ENCODE data around the gene MAP2K2.

MAP2K2 gene

GRCh38 chr19:4082172-4082571 is 41.8 kb downstream of the MAP2K2 start:
- Histone ChIP-seq H3K4me2 (ENCODE audit: low read depth, low read length, poor library complexity, severe bottlenecking) (no peak overlapping the region), H3F3A (ENCODE audit: low read depth) (no peaks in the 10 kb centered on the region), H3K27me3 (ENCODE audit: insufficient read depth, low read length, poor library complexity, severe bottlenecking) (no peaks in the 10 kb centered on the region), H3K4me3 (ENCODE audit: low read length, poor library complexity, severe bottlenecking) (no peak overlapping the region), H3K9ac (ENCODE audit: low read depth, low read length, poor library complexity, severe bottlenecking) (no peak overlapping the region), H2AFZ (ENCODE audit: low read length) (no peak overlapping the region), H3K9me3 (ENCODE audit: insufficient read depth, low read depth, low read length) (no peaks in the 10 kb centered on the region), H3K79me2 (ENCODE audit: insufficient read depth, low read length) (no peaks in the 10 kb centered on the region), H4K20me1 (ENCODE audit: insufficient read depth, low read length, poor library complexity, severe bottlenecking) (no peaks in the 10 kb centered on the region), H3K9me2 (replicated peaks; ENCODE audit: low read depth, low read length) (no peaks in the 10 kb centered on the region), H3K36me3 (ENCODE audit: insufficient read depth, low read length) (no peaks in the 10 kb centered on the region), H3K4me1 (ENCODE audit: insufficient read depth, low read length, poor library complexity, severe bottlenecking) (no peaks in the 10 kb centered on the region)
- no peak for TF ChIP-seq CTCF (conservative IDR thresholded peaks at IDR 0.05; ENCODE audit: low read length)
- no peak for TF ChIP-seq EZH2phosphoT487 (IDR thresholded peaks at IDR 0.05; ENCODE audit: borderline replicate concordance)

- Histone ChIP-seq H3K4me1 (ENCODE audit: insufficient read depth, low read length, poor library complexity, severe bottlenecking) (no peaks in the 10 kb centered on the region), H3F3A (ENCODE audit: low read depth) (no peaks in the 10 kb centered on the region), H3K9me2 (replicated peaks; ENCODE audit: low read depth, low read length) (no peaks in the 10 kb centered on the region), H3K4me3 (ENCODE audit: low read length, poor library complexity, severe bottlenecking) (no peak overlapping the region), H3K4me2 (ENCODE audit: low read depth, low read length, poor library complexity, severe bottlenecking) (no peak overlapping the region), H2AFZ (ENCODE audit: low read length) (no peak overlapping the region), H3K79me2 (ENCODE audit: insufficient read depth, low read length) (no peaks in the 10 kb centered on the region), H3K36me3 (ENCODE audit: insufficient read depth, low read length) (no peaks in the 10 kb centered on the region), H3K27me3 (ENCODE audit: insufficient read depth, low read length, poor library complexity, severe bottlenecking) (no peaks in the 10 kb centered on the region), H4K20me1 (ENCODE audit: insufficient read depth, low read length, poor library complexity, severe bottlenecking) (no peaks in the 10 kb centered on the region), H3K9me3 (ENCODE audit: insufficient read depth, low read depth, low read length) (no peaks in the 10 kb centered on the region), H3K9ac (ENCODE audit: low read depth, low read length, poor library complexity, severe bottlenecking) (no peak overlapping the region)
- TF ChIP-seq EZH2phosphoT487 (IDR thresholded peaks at IDR 0.05; ENCODE audit: borderline replicate concordance) (no peak), CTCF (conservative IDR thresholded peaks at IDR 0.05; ENCODE audit: low read length) (no peak)
Observed at GRCh38 chr19:4081441-4082129, 42.3 kb downstream of the MAP2K2 start.

GRCh38 chr19:4080473-4080872 is 43.4 kb downstream of the MAP2K2 start:
- Histone ChIP-seq H3K9me2 (replicated peaks; ENCODE audit: low read depth, low read length) (no peaks in the 10 kb centered on the region), H4K20me1 (ENCODE audit: insufficient read depth, low read length, poor library complexity, severe bottlenecking) (no peaks in the 10 kb centered on the region), H3K9ac (ENCODE audit: low read depth, low read length, poor library complexity, severe bottlenecking) (no peak overlapping the region), H2AFZ (ENCODE audit: low read length) (no peak overlapping the region), H3K4me1 (ENCODE audit: insufficient read depth, low read length, poor library complexity, severe bottlenecking) (no peaks in the 10 kb centered on the region), H3K4me3 (ENCODE audit: low read length, poor library complexity, severe bottlenecking) (no peak overlapping the region), H3K36me3 (ENCODE audit: insufficient read depth, low read length) (no peaks in the 10 kb centered on the region), H3K9me3 (ENCODE audit: insufficient read depth, low read depth, low read length) (no peaks in the 10 kb centered on the region), H3K79me2 (ENCODE audit: insufficient read depth, low read length) (no peaks in the 10 kb centered on the region), H3K27me3 (ENCODE audit: insufficient read depth, low read length, poor library complexity, severe bottlenecking) (no peaks in the 10 kb centered on the region), H3F3A (ENCODE audit: low read depth) (no peaks in the 10 kb centered on the region), H3K4me2 (ENCODE audit: low read depth, low read length, poor library complexity, severe bottlenecking) (no peak overlapping the region)
- TF ChIP-seq EZH2phosphoT487 (IDR thresholded peaks at IDR 0.05; ENCODE audit: borderline replicate concordance) (no peak), CTCF (conservative IDR thresholded peaks at IDR 0.05; ENCODE audit: low read length) (no peak)

Measured in Loucy (cell line).